Prostate gland (tissue), 2 donors: ENCODE results near the gene NMNAT2. TPM values are rescaled to one million over a fixed set of nuclear protein-coding genes. Genes with fewer than 3 reads are reported as not detected.

Experiments
- DNase-seq: peaks from one replicate; pipeline ENCODE4 v3.0.0-alpha.2; 2019; ENCODE audit warnings: low spot score
- H3K27ac ChIP-seq, 2 donors: fragments of 200-600 bp; sonication (generic); 2 replicates each; pipeline ENCODE4 v1.5.1; 2017 to 2019
- H3K27me3 ChIP-seq: fragments of 200-600 bp; sonication (generic); replicated peaks from 2 replicates; pipeline ENCODE4 v1.5.1; 2019; ENCODE audit not compliant: insufficient read depth
- H3K36me3 ChIP-seq, 2 donors: fragments of 200-600 bp; sonication (generic); 1 replicate in 1 of 2; 2 replicates in 1 of 2; pipeline versions ENCODE4 v1.5.1 to v1.8.1; 2017 to 2019
- H3K4me1 ChIP-seq: fragments of 200-600 bp; sonication (generic); replicated peaks from 2 replicates; pipeline ENCODE4 v1.5.1; 2019
- H3K4me3 ChIP-seq, 2 donors: fragments of 200-600 bp; sonication (generic); 2 replicates each; pipeline ENCODE4 v1.5.1; 2017 to 2019
- H3K9me3 ChIP-seq: fragments of 200-600 bp; sonication (generic); 2 replicates; pipeline ENCODE4 v1.5.1; 2017
- CTCF ChIP-seq, 4 experiments: fragments of 200-600 bp in 2 of 4; fragments of 450-650 bp in 2 of 4; sonication (generic) in 2 of 4; IDR thresholded peaks; 1 replicate in 3 of 4; 2 replicates in 1 of 4; pipeline ENCODE4 v1.5.1; 2016 to 2019; ENCODE audit warnings: antibody characterized with exemption in 4 of 4, mild to moderate bottlenecking in 2 of 4, moderate library complexity in 2 of 4
- POLR2A ChIP-seq: fragments of 450-650 bp; IDR thresholded peaks from one replicate; pipeline ENCODE4 v1.6.1; 2016; ENCODE audit warnings: antibody characterized with exemption, mild to moderate bottlenecking
- POLR2AphosphoS5 ChIP-seq: sonication (generic); formaldehyde crosslinking; IDR thresholded peaks from one replicate; pipeline ENCODE4 v1.6.1; 2017; ENCODE audit warnings: antibody characterized with exemption
- WGBS: methylation state at CpG from one replicate; pipeline ENCODE4 v1.1.5; 2018; 5-methylcytosine and 5-hydroxymethylcytosine counted together
- intact Hi-C: fragments of 100-400 bp; cut with DNase I; formaldehyde crosslinking; loops from one replicate; pipeline ENCODE4 v1.14.2; 2022
- total RNA-seq, 2 donors: library from RNA; depleted of rRNA; stranded (reverse); fragments of >200 nt; gene quantifications; one replicate each; pipeline ENCODE4 v1.1.0, GENCODE V29; 2016

The NMNAT2 gene
- total RNA-seq, 2 donors from 2014 or later, result 0.27 to 41.0 TPM

- TF ChIP-seq POLR2A (no peak), CTCF (IDR thresholded peaks at IDR 0.05) (no peak), POLR2AphosphoS5 (no peak)
- Histone ChIP-seq H3K27ac (no peak overlapping the region), H3K27me3 (no peaks in the 10 kb centered on the region), H3K4me1 (no peaks in the 10 kb centered on the region), H3K9me3 (no peaks in the 10 kb centered on the region), H3K36me3 (no peaks in the 10 kb centered on the region), H3K4me3 (no peak overlapping the region)
- no peak for DNase-seq
- 57% methylated on average over 3 of the region's 3 CpGs for WGBS
- intact Hi-C loops, result no loop called here
These were observed 170.7 kb downstream of the NMNAT2 start for GRCh38 chr1:183247484-183247883.

- intact Hi-C loops, result no loop called here
- Histone ChIP-seq H3K36me3 (no peaks in the 10 kb centered on the region), H3K27me3 (no peaks in the 10 kb centered on the region), H3K4me3 (no peak overlapping the region), H3K9me3 (no peaks in the 10 kb centered on the region), H3K4me1 (no peaks in the 10 kb centered on the region), H3K27ac (no peak overlapping the region)
- DNase-seq, result no peak
- TF ChIP-seq POLR2A, result no peak
- TF ChIP-seq CTCF (IDR thresholded peaks at IDR 0.05), result no peak
- TF ChIP-seq POLR2AphosphoS5, result no peak
- WGBS, result 91% methylated on average over 11 of the region's 11 CpGs
These were observed 171.1 kb downstream of the NMNAT2 start for GRCh38 chr1:183247066-183247465.

GRCh38 chr1:183246436-183246835 lies 171.7 kb downstream of the NMNAT2 start:
- no peaks in the 10 kb centered on the region for H3K4me1 ChIP-seq
- H3K27me3 ChIP-seq, result no peaks in the 10 kb centered on the region
- TF ChIP-seq POLR2A, result no peak
- TF ChIP-seq POLR2AphosphoS5, result no peak
- no peak for TF ChIP-seq CTCF (IDR thresholded peaks at IDR 0.05)
- no peak overlapping the region for H3K27ac ChIP-seq
- no peak for DNase-seq
- H3K36me3 ChIP-seq, result no peaks in the 10 kb centered on the region
- no peaks in the 10 kb centered on the region for H3K9me3 ChIP-seq
- intact Hi-C loops, result no loop called here
- H3K4me3 ChIP-seq, result no peak overlapping the region

- TF ChIP-seq CTCF (IDR thresholded peaks at IDR 0.05) (no peak), POLR2AphosphoS5 (no peak), POLR2A (no peak)
- Histone ChIP-seq H3K9me3 (no peaks in the 10 kb centered on the region), H3K27ac (no peak overlapping the region), H3K4me3 (no peak overlapping the region), H3K4me1 (no peaks in the 10 kb centered on the region), H3K36me3 (no peaks in the 10 kb centered on the region), H3K27me3 (no peaks in the 10 kb centered on the region)
- WGBS, result 93% methylated on average over 3 of the region's 3 CpGs
- DNase-seq, result no peak
- intact Hi-C loops, result no loop called here
These were observed 172.8 kb downstream of the NMNAT2 start for GRCh38 chr1:183245357-183245756.

GRCh38 chr1:183244466-183244865 lies 173.7 kb downstream of the NMNAT2 start:
- WGBS, result 77% methylated on average over 1 of the region's 1 CpG
- intact Hi-C loops, result no loop called here
- H3K4me3 ChIP-seq, result no peak overlapping the region
- no peaks in the 10 kb centered on the region for H3K27me3 ChIP-seq
- no peak for DNase-seq
- H3K4me1 ChIP-seq, result no peaks in the 10 kb centered on the region
- no peaks in the 10 kb centered on the region for H3K9me3 ChIP-seq
- H3K27ac ChIP-seq, result no peak overlapping the region
- TF ChIP-seq CTCF (IDR thresholded peaks at IDR 0.05), result no peak
- no peak for TF ChIP-seq POLR2A
- TF ChIP-seq POLR2AphosphoS5, result no peak
- no peaks in the 10 kb centered on the region for H3K36me3 ChIP-seq
